ENCODE results near the gene GLI2.

- TF ChIP-seq CTCF (IDR thresholded peaks at IDR 0.05; ENCODE audit: insufficient read depth, low read depth, low read length) (no peak), EZH2 (IDR thresholded peaks at IDR 0.05; ENCODE audit: insufficient read depth, low read length) (no peak)
These were observed 18.6 kb downstream of the GLI2 start for GRCh38 chr2:120754067-120754960.

Measured in astrocyte (in vitro differentiated cells and primary cell).